ENCODE results near the gene AKT2.

AKT2 gene

GRCh38 chr19:40282209-40282580 is 3.0 kb downstream of the AKT2 start:
- Histone ChIP-seq H3K36me3 (ENCODE audit: control insufficient read depth, insufficient read depth, low read length) (no peaks in the 10 kb centered on the region), H3K9me3 (ENCODE audit: control insufficient read depth, insufficient read depth, low read length) (no peaks in the 10 kb centered on the region), H3K4me1 (ENCODE audit: control insufficient read depth, insufficient read depth, low read length) (peaks cover 4% of the 10 kb centered on the region; the same call in 1 of the 2 replicates), H3K4me3 (ENCODE audit: low read length) (no peak overlapping the region), H3K27me3 (ENCODE audit: control insufficient read depth, insufficient read depth, low read length) (no peaks in the 10 kb centered on the region), H3K27ac (ENCODE audit: low read length) (no peak overlapping the region)
- DNase-seq (ENCODE audit: low read depth, low spot score), result no peak
- no CpG with 5 or more reads among the region's 6 CpGs for WGBS (ENCODE audit: insufficient coverage, insufficient read length)

- no peaks in the 10 kb centered on the region for H3K27me3 ChIP-seq (ENCODE audit: control insufficient read depth, insufficient read depth, low read length)
- no peak overlapping the region for H3K27ac ChIP-seq (ENCODE audit: low read length)
- peaks cover 4% of the 10 kb centered on the region; the same call in 1 of the 2 replicates for H3K4me1 ChIP-seq (ENCODE audit: control insufficient read depth, insufficient read depth, low read length)
- DNase-seq (ENCODE audit: low read depth, low spot score), result no peak
- no peak overlapping the region for H3K4me3 ChIP-seq (ENCODE audit: low read length)
- WGBS (ENCODE audit: insufficient coverage, insufficient read length), result no CpG with 5 or more reads among the region's 14 CpGs
- H3K36me3 ChIP-seq (ENCODE audit: control insufficient read depth, insufficient read depth, low read length), result no peaks in the 10 kb centered on the region
- no peaks in the 10 kb centered on the region for H3K9me3 ChIP-seq (ENCODE audit: control insufficient read depth, insufficient read depth, low read length)
Measured at GRCh38 chr19:40281381-40282208, 3.5 kb downstream of the AKT2 start.

DNA sequence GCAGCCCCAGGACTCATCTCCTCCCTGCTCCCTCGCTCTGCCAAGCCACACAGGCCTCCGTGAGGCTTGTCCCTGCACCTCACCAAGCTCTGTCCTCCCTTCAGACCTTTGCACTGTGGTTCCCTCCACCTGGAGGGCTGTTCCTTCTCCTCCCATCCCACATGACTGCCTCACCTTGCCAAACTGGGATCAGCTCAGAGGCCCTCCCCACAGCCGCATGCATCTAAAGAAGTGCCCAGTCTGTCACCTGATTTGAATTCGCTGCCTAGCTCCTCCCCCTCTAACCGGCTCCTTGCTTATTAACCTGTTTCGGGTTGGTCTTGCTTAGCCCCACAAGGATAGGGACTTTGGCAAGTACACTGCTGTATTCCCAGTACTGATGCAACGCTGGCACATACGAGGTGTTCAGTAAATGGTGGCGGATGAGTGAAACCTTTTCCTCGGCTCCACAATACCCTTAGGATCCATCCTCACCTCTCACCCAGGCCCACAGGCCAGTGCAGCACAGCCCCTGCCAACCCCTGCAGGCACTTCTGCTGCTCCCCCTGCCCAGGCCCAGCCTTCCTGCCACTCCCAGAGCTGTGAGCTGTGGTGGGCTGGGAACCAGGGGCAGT is 4.4 kb downstream of the AKT2 start:
- H3K36me3 ChIP-seq (ENCODE audit: control insufficient read depth, insufficient read depth, low read length), result no peaks in the 10 kb centered on the region
- H3K27me3 ChIP-seq (ENCODE audit: control insufficient read depth, insufficient read depth, low read length), result no peaks in the 10 kb centered on the region
- peaks cover 4% of the 10 kb centered on the region; the same call in 1 of the 2 replicates for H3K4me1 ChIP-seq (ENCODE audit: control insufficient read depth, insufficient read depth, low read length)
- H3K9me3 ChIP-seq (ENCODE audit: control insufficient read depth, insufficient read depth, low read length), result no peaks in the 10 kb centered on the region
- no peak overlapping the region for H3K4me3 ChIP-seq (ENCODE audit: low read length)
- no CpG with 5 or more reads among the region's 10 CpGs for WGBS (ENCODE audit: insufficient coverage, insufficient read length)
- no peak for DNase-seq (ENCODE audit: low read depth, low spot score)
- H3K27ac ChIP-seq (ENCODE audit: low read length), result no peak overlapping the region

- H3K36me3 ChIP-seq (ENCODE audit: control insufficient read depth, insufficient read depth, low read length), result no peaks in the 10 kb centered on the region
- H3K4me3 ChIP-seq (ENCODE audit: low read length), result no peak overlapping the region
- H3K9me3 ChIP-seq (ENCODE audit: control insufficient read depth, insufficient read depth, low read length), result no peaks in the 10 kb centered on the region
- H3K27ac ChIP-seq (ENCODE audit: low read length), result no peak overlapping the region
- H3K27me3 ChIP-seq (ENCODE audit: control insufficient read depth, insufficient read depth, low read length), result no peaks in the 10 kb centered on the region
- WGBS (ENCODE audit: insufficient coverage, insufficient read length), result no CpG with 5 or more reads among the region's 17 CpGs
- peaks cover 5% of the 10 kb centered on the region for H3K4me1 ChIP-seq (ENCODE audit: control insufficient read depth, insufficient read depth, low read length)
- DNase-seq (ENCODE audit: low read depth, low spot score), result no peak
Measured at GRCh38 chr19:40279761-40280607, 5.2 kb downstream of the AKT2 start.

DNA sequence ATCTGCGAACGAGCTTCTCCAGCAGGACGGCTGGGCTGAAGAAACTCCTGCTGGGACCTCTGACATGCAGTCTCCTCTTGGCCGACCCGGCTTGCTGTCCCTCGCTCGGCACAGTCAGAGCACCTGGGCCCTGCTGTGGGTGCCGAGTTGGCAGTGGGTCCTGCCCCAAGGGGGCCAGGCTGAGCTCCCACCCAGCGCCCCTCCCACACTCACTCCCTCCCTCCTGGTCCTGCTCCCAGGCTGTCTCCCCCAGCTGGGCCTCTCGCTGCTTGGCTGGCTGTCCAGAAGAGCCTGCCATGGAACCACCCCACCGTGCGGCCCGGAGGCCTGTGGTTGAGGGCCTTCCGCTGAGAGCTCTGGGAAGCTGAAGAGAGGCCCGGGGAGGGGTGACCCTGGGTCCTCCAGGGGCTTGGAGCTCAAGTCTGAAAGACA is 6.0 kb downstream of the AKT2 start:
- Histone ChIP-seq H3K9me3 (ENCODE audit: control insufficient read depth, insufficient read depth, low read length) (no peaks in the 10 kb centered on the region), H3K4me3 (ENCODE audit: low read length) (no peak overlapping the region), H3K4me1 (ENCODE audit: control insufficient read depth, insufficient read depth, low read length) (peaks cover 9% of the 10 kb centered on the region), H3K36me3 (ENCODE audit: control insufficient read depth, insufficient read depth, low read length) (no peaks in the 10 kb centered on the region), H3K27me3 (ENCODE audit: control insufficient read depth, insufficient read depth, low read length) (no peaks in the 10 kb centered on the region), H3K27ac (ENCODE audit: low read length) (no peak overlapping the region)
- no peak for DNase-seq (ENCODE audit: low read depth, low spot score)
- no CpG with 5 or more reads among the region's 15 CpGs for WGBS (ENCODE audit: insufficient coverage, insufficient read length)

GRCh38 chr19:40278361-40279035 is 6.6 kb downstream of the AKT2 start:
- Histone ChIP-seq H3K4me1 (ENCODE audit: control insufficient read depth, insufficient read depth, low read length) (peaks cover 9% of the 10 kb centered on the region), H3K9me3 (ENCODE audit: control insufficient read depth, insufficient read depth, low read length) (no peaks in the 10 kb centered on the region)
- no CpG with 5 or more reads among the region's 16 CpGs for WGBS (ENCODE audit: insufficient coverage, insufficient read length)

GRCh38 chr19:40277356-40278059 is 7.6 kb downstream of the AKT2 start:
- DNase-seq (ENCODE audit: low read depth, low spot score), result no peak
- no CpG with 5 or more reads among the region's 10 CpGs for WGBS (ENCODE audit: insufficient coverage, insufficient read length)
- H3K4me1 ChIP-seq (ENCODE audit: control insufficient read depth, insufficient read depth, low read length), result peaks cover 9% of the 10 kb centered on the region
- no peak overlapping the region for H3K27ac ChIP-seq (ENCODE audit: low read length)
- no peaks in the 10 kb centered on the region for H3K9me3 ChIP-seq (ENCODE audit: control insufficient read depth, insufficient read depth, low read length)
- H3K36me3 ChIP-seq (ENCODE audit: control insufficient read depth, insufficient read depth, low read length), result no peaks in the 10 kb centered on the region
- H3K27me3 ChIP-seq (ENCODE audit: control insufficient read depth, insufficient read depth, low read length), result no peaks in the 10 kb centered on the region
- H3K4me3 ChIP-seq (ENCODE audit: low read length), result no peak overlapping the region

More at GRCh38 chr19:40278361-40279035, 6.6 kb downstream of the AKT2 start:
- H3K36me3 ChIP-seq (ENCODE audit: control insufficient read depth, insufficient read depth, low read length), result no peaks in the 10 kb centered on the region
- H3K27me3 ChIP-seq (ENCODE audit: control insufficient read depth, insufficient read depth, low read length), result no peaks in the 10 kb centered on the region
- no peak overlapping the region for H3K4me3 ChIP-seq (ENCODE audit: low read length)
- DNase-seq (ENCODE audit: low read depth, low spot score), result no peak
- no peak overlapping the region for H3K27ac ChIP-seq (ENCODE audit: low read length)

DNA sequence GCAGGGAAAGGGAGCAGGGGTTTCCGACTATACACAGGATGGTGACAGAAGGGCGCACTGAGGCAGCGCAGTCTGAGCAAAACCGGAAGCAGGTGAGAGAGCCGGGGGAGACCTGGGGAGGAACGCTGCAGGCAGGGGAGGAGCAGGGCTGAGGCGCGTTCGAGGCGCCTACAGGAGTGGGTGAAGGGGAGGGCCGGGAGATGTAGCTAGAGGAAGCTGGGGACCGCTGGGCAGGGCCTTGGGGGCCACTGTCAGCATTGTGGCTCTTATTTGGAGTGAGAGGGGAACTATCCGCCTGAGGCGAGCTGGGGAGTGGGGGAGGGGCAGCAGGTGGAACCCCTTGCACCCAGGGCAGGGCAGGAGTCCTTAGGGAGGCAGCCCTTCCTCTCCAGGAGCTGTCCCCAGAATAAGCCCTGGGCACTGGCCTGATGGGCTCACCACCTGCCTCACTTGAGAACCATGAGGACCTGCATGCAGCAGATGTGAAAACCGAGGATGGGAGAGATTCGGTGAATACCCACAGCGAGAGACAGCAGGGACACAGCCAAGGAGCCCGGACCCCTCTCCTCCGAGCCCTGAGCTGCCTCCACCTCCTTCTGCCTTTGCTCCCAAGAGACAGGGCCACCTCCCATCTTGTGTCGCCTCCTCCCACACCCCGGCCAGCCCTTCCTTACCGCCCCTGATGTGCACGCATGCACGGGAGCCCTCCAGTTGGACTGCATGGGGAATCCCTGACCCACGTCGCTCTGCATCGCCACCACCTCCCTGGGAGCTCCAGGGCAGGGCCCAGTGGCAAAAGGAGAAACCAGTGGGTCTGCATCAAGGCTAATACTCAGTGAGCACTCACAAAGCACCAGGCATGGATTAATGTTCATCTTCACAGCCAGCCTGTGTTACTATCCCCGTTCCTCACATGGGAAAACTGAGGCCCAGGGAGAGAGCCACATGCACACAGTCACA is 10.3 kb downstream of the AKT2 start:
- Histone ChIP-seq H3K4me1 (ENCODE audit: control insufficient read depth, insufficient read depth, low read length) (peaks cover 6% of the 10 kb centered on the region), H3K36me3 (ENCODE audit: control insufficient read depth, insufficient read depth, low read length) (no peaks in the 10 kb centered on the region), H3K4me3 (ENCODE audit: low read length) (no peak overlapping the region), H3K27ac (ENCODE audit: low read length) (no peak overlapping the region), H3K9me3 (ENCODE audit: control insufficient read depth, insufficient read depth, low read length) (no peaks in the 10 kb centered on the region), H3K27me3 (ENCODE audit: control insufficient read depth, insufficient read depth, low read length) (no peaks in the 10 kb centered on the region)
- WGBS (ENCODE audit: insufficient coverage, insufficient read length), result no CpG with 5 or more reads among the region's 28 CpGs
- DNase-seq (ENCODE audit: low read depth, low spot score), result no peak
